SK-N-SH (cell line): ENCODE results near the gene RNGTT. TPM values are rescaled to one million over a fixed set of nuclear protein-coding genes. Genes with fewer than 3 reads are reported as not detected.

Experiments
- polyA plus RNA-seq, 3 experiments: library from polyadenylated mRNA; depleted of rRNA; stranded (reverse); fragments of >200 nt; gene quantifications; 2 replicates each; pipeline ENCODE4 v1.2.3, GENCODE V29; 2012
- small RNA-seq, 7 experiments: library from RNA; depleted of rRNA; stranded (forward); fragments of <200 nt; gene quantifications; one replicate each; pipeline ENCODE3, GENCODE V24; 2012

Gene RNGTT
- polyA plus RNA-seq, 1 of the 3 experiments (the other 2 are of a cell fraction) = 3.3 TPM

Small RNAs within 50 kb of the gene (small RNA-seq; reads per million reads assigned to genes)
- gene AL079342.1 (0 reads per million in 7 experiments), gene RF00045 (0 to 0.11 (median 0) reads per million in 7 experiments)

Other genes starting within 250 kb of the RNGTT start
- 6.7 and 7.8 TPM in 2 replicates for gene PNRC1, start 117.1 kb upstream of the RNGTT start, polyA plus RNA-seq (2012; rRNA removed)
- 1.1 TPM in 2 replicates for gene SRSF12, start 154.5 kb upstream of the RNGTT start, polyA plus RNA-seq (2012; rRNA removed)
- gene PM20D2, start 182.4 kb upstream of the RNGTT start, polyA plus RNA-seq (2012; rRNA removed) = 6.2 and 8.4 TPM in 2 replicates